Activated CD8-positive, alpha-beta memory T cell treated with anti-CD3 and anti-CD28 coated beads, Interleukin-2, amount 50 U/mL, for 1 hour (primary cell): ENCODE measurements around the gene PDCD7.
"Not testable (repeated sequence)": the region's sequence is repeated elsewhere in the genome, so short reads cannot be mapped to it uniquely, and the experiment has no call there.

ENCODE experiments used
- DNase-seq: peaks from one replicate; pipeline ENCODE4 v3.0.0-alpha.2; 2020; ENCODE audit errors: extremely low read depth

Gene PDCD7

DNA sequence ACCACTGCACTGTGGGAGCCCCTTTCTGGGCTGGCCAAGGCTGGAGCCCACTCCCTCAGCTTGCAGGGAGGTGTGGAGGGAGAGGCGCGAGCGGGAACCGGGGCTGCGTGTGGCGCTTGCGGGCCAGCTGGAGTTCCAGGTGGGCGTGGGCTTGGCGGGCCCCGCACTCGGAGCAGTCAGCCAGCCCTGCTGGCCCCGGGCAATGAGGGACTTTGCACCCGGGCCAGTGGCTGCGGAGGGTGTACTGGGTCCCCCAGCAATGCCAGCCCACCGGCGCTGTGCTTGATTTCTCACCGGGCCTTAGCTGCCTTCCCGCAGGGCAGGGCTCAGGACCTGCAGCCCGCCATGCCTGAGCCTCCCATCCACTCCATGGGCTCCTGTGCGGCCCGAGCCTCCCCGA, 58.7 kb downstream of the PDCD7 start:
- DNase-seq: not testable (repeated sequence)

DNA sequence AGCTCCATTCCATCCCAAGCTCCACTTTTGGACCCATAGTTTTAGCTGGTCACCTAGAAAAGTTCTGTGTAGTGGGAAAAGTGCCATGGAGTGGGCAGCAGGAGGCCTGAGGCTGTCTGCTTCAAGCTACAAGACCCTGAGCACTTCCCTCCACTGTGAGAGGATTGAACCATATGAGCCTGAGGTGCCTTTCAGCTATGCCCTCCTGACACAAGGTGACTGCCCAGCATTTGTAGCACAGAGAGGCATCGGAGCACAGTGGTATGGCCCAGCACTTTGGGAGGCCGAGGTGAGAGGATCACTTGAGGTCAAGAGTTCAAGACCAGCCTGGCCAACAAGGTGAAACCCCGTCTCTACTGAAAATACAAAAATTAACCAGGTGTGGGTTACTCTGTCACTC, 61.0 kb downstream of the PDCD7 start:
- no peak for DNase-seq

DNA sequence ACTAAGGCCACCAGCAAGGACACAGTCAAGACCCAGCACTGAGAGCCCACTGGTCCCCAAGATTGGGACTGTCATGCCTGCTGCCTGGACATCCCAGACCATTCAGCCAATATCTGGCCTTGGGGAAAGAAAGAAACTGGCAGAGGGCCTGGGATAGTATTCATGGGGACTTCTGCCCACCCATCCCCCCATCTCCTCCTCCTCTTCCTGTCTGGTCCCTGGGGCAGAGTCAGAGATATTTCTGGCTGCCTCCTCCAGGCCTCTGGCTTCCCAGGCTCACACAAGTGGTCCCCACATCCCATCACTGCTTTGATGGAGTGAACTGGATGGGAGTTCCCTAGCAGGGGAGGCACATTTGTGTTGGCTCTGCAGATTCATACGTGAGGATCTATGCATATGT, 61.6 kb downstream of the PDCD7 start:
- no peak for DNase-seq

DNA sequence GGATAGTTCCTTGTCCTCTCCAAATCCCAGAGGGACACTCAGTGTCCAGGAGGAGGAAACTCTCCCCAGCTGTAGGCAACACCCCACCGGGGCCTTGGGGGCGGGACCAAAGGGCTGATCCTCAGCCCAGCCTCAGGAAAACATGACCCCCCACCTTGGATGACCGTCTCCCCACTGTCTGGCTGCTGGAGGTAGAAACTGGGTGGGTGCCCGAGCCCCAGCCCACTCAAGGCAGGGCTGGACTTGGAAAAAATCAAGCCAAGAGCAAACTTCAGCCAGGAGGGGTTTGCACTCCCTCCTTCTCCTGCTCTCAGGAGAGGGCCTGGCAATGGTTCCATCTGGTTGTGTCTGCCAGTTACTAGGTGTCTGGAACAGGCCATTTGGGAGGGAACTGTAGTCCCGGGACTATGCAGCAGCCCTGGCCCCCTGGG, 62.2 kb downstream of the PDCD7 start:
- DNase-seq: no peak

- DNase-seq: no peak
Measured at GRCh38 chr15:65069779-65070546, 63.6 kb downstream of the PDCD7 start.

DNA sequence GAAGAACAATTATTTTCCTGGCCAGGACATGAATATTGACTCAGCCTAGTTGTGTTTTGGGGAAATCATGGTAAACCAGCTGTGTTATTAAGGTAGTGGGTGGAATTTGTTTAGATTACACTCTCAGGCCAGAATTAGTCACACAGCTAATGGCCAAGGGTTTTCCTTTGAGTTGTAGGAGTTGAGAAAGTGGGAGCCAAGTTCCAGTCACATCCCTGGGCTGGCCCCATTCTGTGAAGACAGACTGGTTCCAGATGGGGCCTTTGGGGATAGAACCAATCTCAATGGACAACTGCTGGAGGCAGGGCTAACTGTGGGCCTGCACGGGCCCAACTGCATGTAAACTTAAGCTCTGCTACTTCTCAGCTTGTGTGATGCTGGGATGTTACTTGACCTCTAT, 64.4 kb downstream of the PDCD7 start:
- DNase-seq: no peak

DNA sequence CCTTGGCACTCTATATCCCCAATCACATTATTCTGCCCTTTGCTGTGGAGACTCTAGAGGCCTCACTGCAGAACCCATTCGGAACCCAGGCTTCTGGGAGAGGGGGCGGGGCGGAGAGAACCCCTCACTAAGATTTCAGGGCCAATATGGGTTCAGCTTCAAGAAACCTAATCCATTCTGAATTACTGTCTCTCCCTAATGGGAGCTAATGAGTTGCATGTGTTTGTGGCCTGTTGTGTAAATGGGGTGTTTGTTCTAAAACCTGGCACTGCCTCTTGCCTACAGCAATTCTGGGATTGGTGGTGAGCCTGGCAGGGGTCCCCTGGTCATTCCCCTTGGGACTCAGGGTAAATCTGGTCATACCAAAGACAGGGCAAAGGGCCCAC, 65.2 kb downstream of the PDCD7 start:
- no peak for DNase-seq

GRCh38 chr15:65067645-65068402, 65.8 kb downstream of the PDCD7 start, which contains the start of gene RASL12:
RASL12 (minus strand) TSS chr15:65067991; CDS start chr15:65067835, 156 bp downstream.
- DNase-seq: no peak
